A673 (cell line): ENCODE results near the gene NOC4L. TPM values are rescaled to one million over a fixed set of nuclear protein-coding genes. Genes with fewer than 3 reads are reported as not detected.

Source experiments
- Bru-seq: library from RNA; stranded (reverse); fragments of 400-500 nt; gene quantifications from one replicate; lab custom pipeline; 2021; lab: Mats Ljungman, UMichigan
- BruChase-seq, 2 experiments: library from RNA; stranded (reverse); fragments of 400-500 nt; gene quantifications; one replicate each; lab custom pipeline; 2021; lab: Mats Ljungman, UMichigan
- BruUV-seq: library from RNA; stranded (reverse); fragments of 400-500 nt; replicated peaks from 2 replicates; lab custom pipeline; 2021; lab: Mats Ljungman, UMichigan
- CTCF ChIA-PET: fragments of 300-600 bp; sonication (Branson Sonifier 250); formaldehyde crosslinking; loops from one replicate; lab custom pipeline; 2022; ENCODE audit warnings: antibody characterized with exemption; lab: Charles Lee
- POLR2A ChIA-PET: fragments of 300-600 bp; sonication (Branson Sonifier 250); formaldehyde crosslinking; loops from one replicate; lab custom pipeline; 2022; ENCODE audit warnings: antibody characterized with exemption; ENCODE audit not compliant: low non-redundant PET; lab: Charles Lee
- DNase-seq: peaks from one replicate; pipeline ENCODE4 v3.0.0-alpha.2; 2015; ENCODE audit warnings: low spot score
- H3K27ac ChIP-seq: fragments of 200-600 bp; sonication (generic); 2 replicates; pipeline ENCODE4 v1.5.1; 2016; ENCODE audit warnings: mixed run types, low read depth, mild to moderate bottlenecking, mixed read lengths, antibody characterized with exemption, low read length; ENCODE audit not compliant: poor library complexity, severe bottlenecking
- H3K27me3 ChIP-seq: fragments of 200-600 bp; sonication (generic); replicated peaks from 2 replicates; pipeline ENCODE4 v1.6.1; 2017; ENCODE audit warnings: mixed run types, low read depth, mild to moderate bottlenecking, mixed read lengths, antibody characterized with exemption, low read length; ENCODE audit not compliant: insufficient read depth, poor library complexity
- H3K36me3 ChIP-seq: fragments of 200-600 bp; sonication (generic); 2 replicates; pipeline ENCODE4 v1.6.1; 2016; ENCODE audit warnings: mixed run types, mild to moderate bottlenecking, mixed read lengths, antibody characterized with exemption, low read length; ENCODE audit not compliant: insufficient read depth, poor library complexity, severe bottlenecking
- H3K4me1 ChIP-seq: fragments of 200-600 bp; sonication (generic); 2 replicates; pipeline ENCODE4 v1.6.1; 2017; ENCODE audit warnings: mixed run types, mild to moderate bottlenecking, mixed read lengths, antibody characterized with exemption, low read length; ENCODE audit not compliant: insufficient read depth, poor library complexity, severe bottlenecking
- H3K4me3 ChIP-seq: fragments of 200-600 bp; sonication (generic); 2 replicates; pipeline ENCODE4 v1.5.1; 2016; ENCODE audit warnings: low read depth, mixed run types, mild to moderate bottlenecking, mixed read lengths, low read length; ENCODE audit not compliant: poor library complexity, severe bottlenecking
- H3K9me3 ChIP-seq: fragments of 200-600 bp; sonication (generic); 2 replicates; pipeline ENCODE4 v1.6.1; 2016; ENCODE audit warnings: mixed run types, low read depth, mild to moderate bottlenecking, mixed read lengths, antibody characterized with exemption, low read length; ENCODE audit not compliant: poor library complexity, severe bottlenecking
- CTCF ChIP-seq: fragments of 300-800, 200-600 bp; sonication (generic); conservative IDR thresholded peaks from 2 replicates; pipeline ENCODE4 v1.5.1; 2017; ENCODE audit warnings: low read depth, mild to moderate bottlenecking, antibody characterized with exemption, low read length, moderate library complexity, mixed read lengths
- EZH2 ChIP-seq: fragments of 200-600 bp; sonication (generic); IDR thresholded peaks from 2 replicates; pipeline ENCODE4 v1.6.1; 2017; ENCODE audit warnings: borderline replicate concordance, low read depth, mild to moderate bottlenecking, mixed read lengths, antibody characterized with exemption, low read length; ENCODE audit not compliant: poor library complexity, severe bottlenecking
- intact Hi-C: fragments of 100-400 bp; cut with micrococcal nuclease; formaldehyde crosslinking; loops from one replicate; pipeline ENCODE4 v1.10.0; 2022; ENCODE audit not compliant: unreplicated experiment
- long read RNA-seq: library from polyadenylated mRNA; stranded (forward); transcript quantifications from one replicate; pipeline ENCODE4 v2.0.0, GENCODE V29; 2022
- total RNA-seq: library from RNA; stranded (reverse); gene quantifications from 2 replicates; pipeline ENCODE4 v1.2.3, GENCODE V29; 2021

The NOC4L gene
- total RNA-seq, result 43.0 and 46.9 TPM in 2 replicates
- percentile 50 among the genes with signal in this experiment for Bru-seq, nascent RNA
- BruChase-seq, experiment 1, labeled RNA remaining after a 2-hour chase, result percentile 49 among the genes with signal in this experiment
- percentile 67 among the genes with signal in this experiment for BruChase-seq, experiment 2, labeled RNA remaining after a 6-hour chase
- long read RNA-seq, transcript NOC4L-201 (15 exons, 1,632 nt), result major isoform, 170 of 197 reads
- long read RNA-seq, partial matches to known transcripts, result 3 of 197 reads
- long read RNA-seq, other reads (novel, unspliced or antisense), result 23 of 197 reads

- Histone ChIP-seq H3K27me3 (no peaks in the 10 kb centered on the region), H3K4me3 (peak within 1 kb of the TSS; percentile 100), H3K4me1 (no peaks in the 10 kb centered on the region), H3K36me3 (peaks cover 33% of the 10 kb centered on the region), H3K9me3 (no peaks in the 10 kb centered on the region), H3K27ac (peak within 1 kb of the TSS; percentile 94)
- no peak for TF ChIP-seq CTCF
- BruUV-seq, result no TSS peak
- POLR2A ChIA-PET, result no interaction called here
- intact Hi-C loops, result no loop called here
- peak; percentile 96 for DNase-seq
- CTCF ChIA-PET, result no interaction called here
These were observed at the start of gene NOC4L, which contains the start of gene DDX51 for GRCh38 chr12:132144115-132144809. Gene NOC4L, plus strand, starts transcription at chr12:132144457. Its CDS starts 32 bp downstream, at chr12:132144489. Gene DDX51, minus strand, starts transcription at chr12:132144319. Its CDS starts 23 bp downstream, at chr12:132144296.

GRCh38 chr12:132095520-132096409 lies 48.5 kb upstream of the NOC4L start:
- Histone ChIP-seq H3K9me3 (no peaks in the 10 kb centered on the region), H3K4me3 (no peak overlapping the region), H3K4me1 (no peaks in the 10 kb centered on the region), H3K27me3 (no peaks in the 10 kb centered on the region), H3K36me3 (no peaks in the 10 kb centered on the region), H3K27ac (no peak overlapping the region)
- intact Hi-C loops, result loop anchor here (5.0 kb wide), 1 partner anchor 37 kb away; no protein-coding TSS in a partner anchor
- CTCF ChIA-PET, result no interaction called here
- POLR2A ChIA-PET, result no interaction called here
- no TSS peak for BruUV-seq
- no peak for DNase-seq
- TF ChIP-seq CTCF, result no peak
- no peak for TF ChIP-seq EZH2

GRCh38 chr12:132099739-132100138 lies 44.5 kb upstream of the NOC4L start:
- H3K9me3 ChIP-seq, result no peaks in the 10 kb centered on the region
- CTCF ChIA-PET, result no interaction called here
- POLR2A ChIA-PET, result no interaction called here
- DNase-seq, result no peak
- no peak overlapping the region for H3K4me3 ChIP-seq
- H3K27ac ChIP-seq, result no peak overlapping the region
- TF ChIP-seq CTCF (no peak), EZH2 (no peak)
- no peaks in the 10 kb centered on the region for H3K27me3 ChIP-seq
- intact Hi-C loops, result loop anchor here (5.0 kb wide), 1 partner anchor 33 kb away; no protein-coding TSS in a partner anchor
- no peaks in the 10 kb centered on the region for H3K4me1 ChIP-seq
- no TSS peak for BruUV-seq
- H3K36me3 ChIP-seq, result no peaks in the 10 kb centered on the region
